Cerebellar cortex (tissue), 1 donor: ENCODE results near the gene LRRC43.

ENCODE experiments used
- DNase-seq: peaks from one replicate; pipeline ENCODE4 v3.0.0-alpha.2; 2015; ENCODE audit warnings: low spot score

LRRC43 gene

DNA sequence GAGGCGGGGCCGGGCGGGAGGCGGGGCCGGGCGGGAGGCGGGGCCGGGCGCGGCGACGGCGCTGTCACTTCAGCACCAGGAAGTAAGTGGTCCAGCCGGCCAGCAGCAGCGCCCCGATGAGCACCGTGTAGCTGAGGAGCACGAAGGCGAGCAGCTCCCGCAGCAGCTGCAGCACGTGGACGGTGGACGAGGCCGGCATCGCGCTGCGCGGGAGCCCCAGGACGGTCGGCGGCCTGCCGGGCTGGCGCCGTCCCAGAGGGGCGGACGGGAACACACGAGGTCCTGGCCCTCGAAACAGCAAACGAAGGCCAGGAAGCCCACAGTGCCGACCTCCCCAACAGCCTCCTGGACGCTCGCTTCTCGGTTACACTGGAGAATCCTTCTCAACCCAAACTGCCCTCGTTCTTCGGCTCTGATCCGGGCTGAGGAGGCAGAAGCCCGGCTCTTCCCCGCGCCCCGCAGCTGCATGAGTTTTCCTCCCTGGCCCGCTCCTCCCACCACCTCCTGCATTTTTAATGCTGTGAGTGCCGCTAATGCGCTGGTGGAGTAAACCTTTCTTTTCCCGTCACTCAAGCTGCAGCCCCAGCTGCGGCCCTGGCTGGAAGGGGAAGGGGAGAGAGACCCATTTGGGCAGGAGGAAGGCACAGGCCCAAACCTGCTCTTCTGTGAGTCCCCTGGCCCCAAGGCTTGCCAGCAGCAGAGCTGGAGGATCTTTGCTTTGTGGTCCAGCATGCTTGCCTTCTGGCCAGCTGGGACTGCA lies 43.6 kb downstream of the LRRC43 start:
- no peak for DNase-seq

DNA sequence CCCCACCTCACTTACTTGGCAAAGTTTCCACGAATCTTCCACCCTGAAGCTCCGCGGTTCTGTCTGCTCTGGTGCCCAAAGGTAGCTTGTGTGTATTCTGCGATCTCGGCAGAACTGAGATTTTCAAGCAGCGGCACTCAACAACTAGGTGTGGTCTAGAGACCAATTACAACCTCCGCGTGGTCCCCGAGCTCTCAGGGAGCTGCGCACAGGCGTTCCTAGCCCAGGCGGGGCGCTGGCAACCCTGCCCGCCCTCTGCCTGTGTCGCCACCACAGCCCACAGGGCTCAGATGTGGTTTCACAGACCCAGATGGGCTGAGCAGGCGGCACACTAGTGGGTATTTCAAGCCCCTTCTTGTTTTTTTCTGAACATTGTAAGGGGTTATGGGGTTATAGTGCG lies 44.4 kb downstream of the LRRC43 start:
- no peak for DNase-seq

DNA sequence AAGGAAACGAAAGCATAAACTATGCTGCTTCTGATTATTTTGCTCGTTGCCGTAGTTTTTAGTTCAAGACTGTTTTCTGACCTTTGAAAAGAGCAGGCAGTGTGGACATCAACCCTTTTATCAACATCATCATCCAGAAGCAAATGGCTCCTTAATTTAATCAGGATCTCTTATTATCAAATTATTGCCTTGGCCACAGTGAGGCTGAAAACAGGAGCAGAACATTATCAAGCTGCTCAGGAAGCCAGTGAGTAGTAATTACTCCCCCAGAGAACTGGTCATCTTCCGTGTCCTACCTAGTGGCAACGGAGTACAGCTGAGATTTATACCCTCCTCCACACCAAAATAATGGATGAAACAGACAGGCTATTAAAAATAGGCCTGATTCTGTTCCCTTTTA lies 45.2 kb downstream of the LRRC43 start:
- no peak for DNase-seq

DNA sequence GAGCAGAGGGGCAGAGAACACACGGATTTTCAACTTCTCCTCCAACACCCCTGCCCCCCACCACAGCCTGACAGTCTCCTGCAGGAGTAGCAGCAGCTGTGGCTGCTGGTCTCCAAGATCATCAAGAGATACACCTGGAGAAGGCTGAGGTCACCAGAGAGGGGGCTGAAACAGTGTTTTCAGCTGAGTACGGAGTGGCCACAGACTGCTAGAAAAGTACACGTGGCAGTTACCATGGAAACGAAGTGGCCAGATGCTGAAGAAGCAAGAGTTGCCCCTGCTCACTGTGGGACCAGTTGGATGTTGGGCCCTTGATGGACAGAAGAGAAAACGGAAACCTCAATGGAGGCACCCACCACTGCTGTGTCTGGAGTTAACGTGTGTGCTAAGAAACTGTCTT lies 47.9 kb downstream of the LRRC43 start:
- DNase-seq, result no peak

DNA sequence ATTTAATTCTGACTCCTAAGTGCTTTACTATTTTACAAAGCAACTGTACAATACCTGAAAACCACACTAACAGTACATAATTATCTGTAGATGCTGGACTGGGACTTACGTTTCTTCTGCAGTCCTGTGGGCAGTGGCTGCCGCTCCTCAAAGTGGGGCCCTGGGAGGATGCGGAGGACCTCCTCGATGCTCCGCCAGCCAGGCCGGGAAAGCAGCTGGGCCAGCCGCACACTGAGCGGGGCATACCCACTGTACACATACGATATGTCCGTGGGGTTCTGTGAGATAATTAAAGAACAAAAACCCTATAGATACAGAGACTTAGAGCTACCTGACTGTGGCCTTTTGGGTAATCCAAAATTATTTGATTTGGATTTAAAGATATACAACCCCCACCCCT lies 49.8 kb downstream of the LRRC43 start:
- DNase-seq, result no peak

DNA sequence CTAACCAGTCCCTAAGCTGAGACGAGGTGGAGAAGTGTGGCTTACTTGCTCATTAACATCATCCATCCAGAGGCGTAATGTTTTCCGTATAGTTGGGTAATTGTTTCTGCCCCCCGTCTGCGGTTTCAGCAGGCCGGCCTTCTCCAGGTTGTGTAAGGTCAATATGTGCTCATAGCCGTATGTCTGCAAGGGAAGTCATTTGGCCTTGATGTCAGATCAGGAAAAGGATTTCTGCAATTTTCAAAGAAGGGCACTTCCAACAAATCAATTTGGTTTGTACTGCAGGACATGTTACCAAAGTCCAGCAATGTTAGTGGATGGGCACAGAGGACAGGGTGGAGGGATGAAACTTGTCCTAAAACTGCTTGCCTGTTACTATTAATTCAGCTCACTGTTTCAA lies 52.8 kb downstream of the LRRC43 start:
- DNase-seq, result no peak

DNA sequence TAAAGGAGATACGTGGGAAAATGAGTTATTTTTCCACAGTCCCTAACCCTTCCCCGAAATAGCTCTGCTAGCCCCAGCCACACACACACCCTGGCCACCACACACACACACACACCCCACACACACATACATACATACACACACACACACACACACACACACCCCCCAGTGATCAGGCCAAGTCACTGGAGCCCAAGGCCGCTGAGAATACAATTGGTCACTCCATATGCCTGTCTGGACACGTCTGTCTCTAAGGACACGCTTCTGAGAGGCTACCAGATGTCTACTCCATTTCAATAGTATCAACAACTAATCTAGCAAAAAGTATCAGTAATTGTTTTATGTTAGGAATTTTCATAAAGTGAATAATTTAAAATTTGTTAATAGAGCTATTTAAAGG lies 55.9 kb downstream of the LRRC43 start:
- no peak for DNase-seq

DNA sequence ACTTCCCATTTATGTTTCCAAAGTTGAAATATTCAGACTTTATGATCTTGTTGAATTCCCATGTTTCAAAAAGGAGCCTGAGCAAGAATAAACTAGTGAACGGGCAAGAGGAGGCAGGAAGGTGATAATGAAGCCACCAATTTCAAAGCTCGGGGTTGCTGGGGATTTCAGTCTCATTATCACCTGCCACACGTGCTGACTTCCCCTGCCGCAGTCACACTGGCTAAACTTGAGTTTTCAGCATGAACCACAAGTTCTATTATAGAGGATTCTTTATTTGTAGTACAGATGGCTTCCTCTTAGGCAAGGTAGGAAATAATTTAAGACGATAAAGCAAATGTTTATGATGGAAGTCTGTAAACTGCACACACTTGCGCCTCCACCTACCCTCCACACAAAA lies 61.0 kb downstream of the LRRC43 start:
- no peak for DNase-seq

DNA sequence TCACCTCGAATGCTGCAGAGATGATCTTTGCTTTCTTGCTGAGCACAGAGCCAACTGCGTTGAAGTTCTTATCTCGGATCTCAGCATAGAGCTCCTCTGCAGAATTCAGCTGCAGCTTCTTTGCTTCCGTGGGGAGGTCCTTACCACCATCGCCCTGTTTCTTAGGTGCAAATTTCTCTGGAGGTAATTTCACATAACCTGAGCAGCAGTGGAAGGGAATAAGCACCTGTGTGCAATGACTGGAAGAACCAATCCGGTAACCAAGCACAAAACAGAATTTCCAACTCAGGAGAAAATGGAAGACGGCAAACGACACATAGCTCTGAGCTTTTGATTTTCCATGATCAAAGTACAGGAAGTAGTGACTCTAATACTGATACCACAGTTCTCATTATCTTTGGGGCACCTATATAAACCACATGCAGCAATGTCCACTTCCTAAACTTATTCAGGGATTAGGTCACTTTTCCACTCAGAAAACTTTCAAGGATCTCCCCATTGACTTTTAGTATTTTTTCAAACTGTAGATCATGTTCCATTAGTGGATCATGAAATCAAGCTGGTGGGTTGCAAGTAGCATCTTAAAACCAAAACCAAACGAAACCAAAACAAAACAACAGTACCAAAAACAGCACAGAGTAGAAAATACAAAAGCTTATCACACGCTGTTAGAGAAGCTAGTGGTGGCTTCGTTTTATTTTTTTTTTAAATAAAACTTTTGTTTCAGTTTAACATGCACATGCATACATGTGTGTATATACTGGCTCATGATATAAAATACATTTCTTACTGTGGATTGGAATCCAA lies 61.8 kb downstream of the LRRC43 start:
- DNase-seq, result no peak

DNA sequence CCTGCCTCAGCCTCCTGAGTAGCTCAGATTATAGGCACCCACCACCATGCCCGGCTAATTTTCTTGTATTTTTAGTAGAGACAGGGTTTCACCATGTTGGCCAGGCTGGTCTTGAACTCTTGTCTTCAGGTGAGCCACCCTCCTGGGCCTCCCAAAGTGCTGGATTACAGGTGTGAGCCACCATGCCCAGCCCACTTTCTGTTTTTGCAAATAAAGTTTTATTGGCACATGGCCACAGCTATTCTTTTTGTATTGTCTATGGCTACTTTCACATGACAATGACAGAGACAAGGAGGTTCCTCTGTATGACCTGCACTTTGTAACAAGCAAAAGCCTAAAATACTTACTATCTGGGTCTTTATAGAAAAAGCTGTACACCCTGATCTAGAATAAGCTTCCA lies 62.6 kb downstream of the LRRC43 start:
- no peak for DNase-seq

DNA sequence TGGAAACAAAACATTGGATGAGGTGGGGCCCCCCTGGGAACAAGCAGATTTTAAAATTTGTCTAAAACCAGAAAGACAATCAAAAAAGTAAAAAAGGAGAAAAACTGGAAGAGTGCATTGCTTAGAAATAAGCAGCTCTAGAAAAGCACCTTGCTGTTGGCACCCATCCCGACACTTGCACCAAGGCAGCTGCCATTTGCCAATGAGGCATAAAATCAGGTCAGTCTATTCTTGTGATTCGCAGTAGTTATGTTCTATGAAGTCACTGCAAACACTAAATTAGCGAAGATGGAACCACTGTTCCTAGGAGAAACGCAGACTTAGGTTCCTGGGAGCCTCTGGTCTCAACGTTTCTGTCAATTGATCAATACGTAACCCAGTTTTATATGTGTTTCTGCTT lies 67.1 kb downstream of the LRRC43 start:
- DNase-seq, result peak; percentile 93

DNA sequence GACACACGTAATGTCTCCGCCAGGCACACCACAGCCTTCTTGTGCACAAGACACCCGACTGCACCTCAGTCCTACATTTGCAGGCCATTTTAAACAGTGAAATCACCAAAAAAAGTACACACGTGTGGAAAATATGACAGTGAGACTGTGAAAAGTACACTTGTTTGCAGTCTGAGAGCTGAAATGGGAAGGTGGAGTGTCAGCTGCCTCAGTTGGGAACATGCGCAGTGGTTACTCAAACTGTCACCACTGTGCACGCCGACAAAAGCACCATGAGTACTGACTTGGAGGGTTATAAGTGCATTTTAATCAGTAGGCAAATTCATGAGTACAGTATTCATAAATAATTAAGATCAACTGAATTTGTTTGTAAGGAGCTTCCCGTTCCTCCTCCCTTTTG lies 67.6 kb downstream of the LRRC43 start:
- peak; percentile 67 for DNase-seq
